ENCODE measurements around the gene FRYL.

- TF ChIP-seq CTCF (IDR thresholded peaks at IDR 0.05) (no peak), POLR2AphosphoS5 (IDR thresholded peaks at IDR 0.05) (no peak), POLR2A (IDR thresholded peaks at IDR 0.05; ENCODE audit: low read depth) (no peak)
Observed at GRCh38 chr4:48651914-48652313, 128.2 kb downstream of the FRYL start.
